Daoy (cell line): Measurements from ENCODE around the gene DRAM1. TPM values are rescaled to one million over a fixed set of nuclear protein-coding genes. Genes with fewer than 3 reads are reported as not detected.
"Not testable (repeated sequence)": the region's sequence is repeated elsewhere in the genome, so short reads cannot be mapped to it uniquely, and the experiment has no call there.

Experiments used
- DNase-seq: peaks from one replicate; pipeline ENCODE4 v3.0.0-alpha.2; 2015; ENCODE audit warnings: low read depth
- total RNA-seq: library from RNA; depleted of rRNA; stranded (reverse); fragments of >200 nt; shearing (Covaris generic); gene quantifications from 2 replicates; pipeline ENCODE4 v1.2.3, GENCODE V29; 2014; rRNA removed

DRAM1 gene
- total RNA-seq = 2.9 and 4.3 TPM in 2 replicates

GRCh38 chr12:101876861-101877805 is at the start of gene DRAM1:
Gene DRAM1 (plus strand): TSS chr12:101877580. CDS start chr12:101877790, 210 bp downstream.
- peak; percentile 90 for DNase-seq

GRCh38 chr12:101828463-101829196 is 48.8 kb upstream of the DRAM1 start:
- DNase-seq = no peak

GRCh38 chr12:101829639-101830366 is 47.6 kb upstream of the DRAM1 start:
- DNase-seq = peak; percentile 5

- DNase-seq = peak; percentile 97
Observed at GRCh38 chr12:101830367-101831325, 46.7 kb upstream of the DRAM1 start, which contains the start of gene GNPTAB. Gene GNPTAB (minus strand): TSS chr12:101830959. CDS start chr12:101830675, 284 bp downstream.

GRCh38 chr12:101832030-101832429 is 45.4 kb upstream of the DRAM1 start:
- DNase-seq = peak; percentile 21

GRCh38 chr12:101838628-101839323 is 38.6 kb upstream of the DRAM1 start:
- DNase-seq = no peak

- DNase-seq = peak; percentile 62
Observed at GRCh38 chr12:101839324-101840283, 37.8 kb upstream of the DRAM1 start.

- DNase-seq = no peak
Observed at GRCh38 chr12:101841069-101841468, 36.3 kb upstream of the DRAM1 start.

- no peak for DNase-seq
Observed at GRCh38 chr12:101845137-101845711, 32.2 kb upstream of the DRAM1 start.

GRCh38 chr12:101847325-101847724 is 30.1 kb upstream of the DRAM1 start:
- DNase-seq = no peak

- DNase-seq = no peak
Observed at GRCh38 chr12:101850199-101850598, 27.2 kb upstream of the DRAM1 start.

GRCh38 chr12:101852998-101853397 is 24.4 kb upstream of the DRAM1 start:
- DNase-seq = no peak

GRCh38 chr12:101854747-101855146 is 22.6 kb upstream of the DRAM1 start:
- no peak for DNase-seq

GRCh38 chr12:101855364-101855884 is 22.0 kb upstream of the DRAM1 start:
- DNase-seq = no peak

- DNase-seq = no peak
Observed at GRCh38 chr12:101855976-101856375, 21.4 kb upstream of the DRAM1 start.

- not testable (repeated sequence) for DNase-seq
Observed at GRCh38 chr12:101856614-101857013, 20.8 kb upstream of the DRAM1 start.

- DNase-seq = peak; percentile 32
Observed at GRCh38 chr12:101857043-101857558, 20.3 kb upstream of the DRAM1 start.

GRCh38 chr12:101858361-101858760 is 19.0 kb upstream of the DRAM1 start:
- no peak for DNase-seq
